Measurements from ENCODE around the gene SH3BGRL2.

SH3BGRL2 gene

DNA sequence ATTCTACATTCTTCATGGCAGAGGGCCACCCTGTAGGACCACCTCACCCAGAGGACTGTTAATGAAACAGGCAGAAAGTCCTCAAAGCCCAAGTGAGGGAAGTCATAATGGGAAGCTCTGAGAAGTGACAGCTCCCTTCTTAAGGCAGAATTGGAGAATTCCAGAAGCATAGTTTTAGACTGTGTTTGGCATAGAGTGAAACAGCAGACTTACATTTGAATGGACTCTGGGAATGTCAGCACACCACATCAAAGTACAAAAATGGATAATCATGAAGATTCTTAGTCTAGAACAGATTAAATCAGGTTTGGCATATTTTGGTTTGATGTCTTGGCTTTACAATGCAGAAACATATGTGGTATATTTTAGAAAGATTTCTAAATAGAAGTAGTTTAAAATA, 17.9 kb downstream of the SH3BGRL2 start:
- no peak for TF ChIP-seq EGR1 (IDR thresholded peaks at IDR 0.05)
- TF ChIP-seq TCF12 (IDR thresholded peaks at IDR 0.05; ENCODE audit: low read depth), result no peak
- no peak for TF ChIP-seq NFIC (IDR thresholded peaks at IDR 0.05)
- TF ChIP-seq TEAD4 (IDR thresholded peaks at IDR 0.05), result no peak
- TF ChIP-seq, protein P1, sequence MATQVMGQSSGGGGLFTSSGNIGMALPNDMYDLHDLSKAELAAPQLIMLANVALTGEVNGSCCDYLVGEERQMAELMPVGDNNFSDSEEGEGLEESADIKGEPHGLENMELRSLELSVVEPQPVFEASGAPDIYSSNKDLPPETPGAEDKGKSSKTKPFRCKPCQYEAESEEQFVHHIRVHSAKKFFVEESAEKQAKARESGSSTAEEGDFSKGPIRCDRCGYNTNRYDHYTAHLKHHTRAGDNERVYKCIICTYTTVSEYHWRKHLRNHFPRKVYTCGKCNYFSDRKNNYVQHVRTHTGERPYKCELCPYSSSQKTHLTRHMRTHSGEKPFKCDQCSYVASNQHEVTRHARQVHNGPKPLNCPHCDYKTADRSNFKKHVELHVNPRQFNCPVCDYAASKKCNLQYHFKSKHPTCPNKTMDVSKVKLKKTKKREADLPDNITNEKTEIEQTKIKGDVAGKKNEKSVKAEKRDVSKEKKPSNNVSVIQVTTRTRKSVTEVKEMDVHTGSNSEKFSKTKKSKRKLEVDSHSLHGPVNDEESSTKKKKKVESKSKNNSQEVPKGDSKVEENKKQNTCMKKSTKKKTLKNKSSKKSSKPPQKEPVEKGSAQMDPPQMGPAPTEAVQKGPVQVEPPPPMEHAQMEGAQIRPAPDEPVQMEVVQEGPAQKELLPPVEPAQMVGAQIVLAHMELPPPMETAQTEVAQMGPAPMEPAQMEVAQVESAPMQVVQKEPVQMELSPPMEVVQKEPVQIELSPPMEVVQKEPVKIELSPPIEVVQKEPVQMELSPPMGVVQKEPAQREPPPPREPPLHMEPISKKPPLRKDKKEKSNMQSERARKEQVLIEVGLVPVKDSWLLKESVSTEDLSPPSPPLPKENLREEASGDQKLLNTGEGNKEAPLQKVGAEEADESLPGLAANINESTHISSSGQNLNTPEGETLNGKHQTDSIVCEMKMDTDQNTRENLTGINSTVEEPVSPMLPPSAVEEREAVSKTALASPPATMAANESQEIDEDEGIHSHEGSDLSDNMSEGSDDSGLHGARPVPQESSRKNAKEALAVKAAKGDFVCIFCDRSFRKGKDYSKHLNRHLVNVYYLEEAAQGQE (IDR thresholded peaks at IDR 0.05; ENCODE audit: low read depth), result no peak
- TF ChIP-seq FOXM1 (IDR thresholded peaks at IDR 0.05; ENCODE audit: borderline replicate concordance, low read depth), result no peak
- no peak for TF ChIP-seq RAD21 (IDR thresholded peaks at IDR 0.05; ENCODE audit: low read depth)
- TF ChIP-seq YY1 (IDR thresholded peaks at IDR 0.05; ENCODE audit: low read depth), result no peak
- TF ChIP-seq ZBTB7A (IDR thresholded peaks at IDR 0.05; ENCODE audit: low read depth), result no peak
- TF ChIP-seq CEBPB (IDR thresholded peaks at IDR 0.05), result no peak
- TF ChIP-seq, protein P2, sequence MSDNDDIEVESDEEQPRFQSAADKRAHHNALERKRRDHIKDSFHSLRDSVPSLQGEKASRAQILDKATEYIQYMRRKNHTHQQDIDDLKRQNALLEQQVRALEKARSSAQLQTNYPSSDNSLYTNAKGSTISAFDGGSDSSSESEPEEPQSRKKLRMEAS (IDR thresholded peaks at IDR 0.05), result no peak
- TF ChIP-seq, protein P3, sequence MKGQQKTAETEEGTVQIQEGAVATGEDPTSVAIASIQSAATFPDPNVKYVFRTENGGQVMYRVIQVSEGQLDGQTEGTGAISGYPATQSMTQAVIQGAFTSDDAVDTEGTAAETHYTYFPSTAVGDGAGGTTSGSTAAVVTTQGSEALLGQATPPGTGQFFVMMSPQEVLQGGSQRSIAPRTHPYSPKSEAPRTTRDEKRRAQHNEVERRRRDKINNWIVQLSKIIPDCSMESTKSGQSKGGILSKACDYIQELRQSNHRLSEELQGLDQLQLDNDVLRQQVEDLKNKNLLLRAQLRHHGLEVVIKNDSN (IDR thresholded peaks at IDR 0.05), result no peak
- no peak for TF ChIP-seq CREB1 (IDR thresholded peaks at IDR 0.05; ENCODE audit: low read depth)
- TF ChIP-seq TAF1 (IDR thresholded peaks at IDR 0.05; ENCODE audit: low read depth), result no peak
- no peak for TF ChIP-seq EP300 (IDR thresholded peaks at IDR 0.05; ENCODE audit: borderline replicate concordance)

DNA sequence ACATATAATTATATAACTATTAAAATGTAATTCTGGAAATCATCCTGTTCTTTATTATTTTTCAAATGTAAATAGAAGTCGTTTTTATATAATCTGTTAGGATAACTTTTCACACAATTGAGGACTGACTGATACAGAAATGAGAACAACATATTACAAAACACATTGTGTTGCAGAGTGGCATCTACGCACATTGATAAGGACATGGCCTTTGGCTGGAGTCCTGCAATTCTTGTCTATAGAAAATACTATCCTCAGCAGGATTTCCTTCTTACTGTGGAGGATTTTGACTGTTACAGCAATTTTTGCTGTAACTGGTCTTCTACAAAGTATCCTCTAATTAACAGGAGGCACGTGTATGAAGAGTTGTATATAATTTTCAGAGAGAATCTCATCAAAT, 19.8 kb downstream of the SH3BGRL2 start:
- TF ChIP-seq ZBTB7A (IDR thresholded peaks at IDR 0.05; ENCODE audit: low read depth) (no peak), TAF1 (IDR thresholded peaks at IDR 0.05; ENCODE audit: low read depth) (no peak), EGR1 (IDR thresholded peaks at IDR 0.05) (no peak), YY1 (IDR thresholded peaks at IDR 0.05; ENCODE audit: low read depth) (no peak), NFIC (IDR thresholded peaks at IDR 0.05) (no peak), TCF12 (IDR thresholded peaks at IDR 0.05; ENCODE audit: low read depth) (no peak), CREB1 (IDR thresholded peaks at IDR 0.05; ENCODE audit: low read depth) (no peak), CEBPB (IDR thresholded peaks at IDR 0.05) (no peak), FOXM1 (IDR thresholded peaks at IDR 0.05; ENCODE audit: borderline replicate concordance, low read depth) (no peak), TEAD4 (IDR thresholded peaks at IDR 0.05) (no peak), RAD21 (IDR thresholded peaks at IDR 0.05; ENCODE audit: low read depth) (no peak), EP300 (IDR thresholded peaks at IDR 0.05; ENCODE audit: borderline replicate concordance) (no peak)
- TF ChIP-seq, protein P3 (IDR thresholded peaks at IDR 0.05), result no peak
- TF ChIP-seq, protein P2 (IDR thresholded peaks at IDR 0.05), result no peak
- TF ChIP-seq, protein P1 (IDR thresholded peaks at IDR 0.05; ENCODE audit: low read depth), result no peak

DNA sequence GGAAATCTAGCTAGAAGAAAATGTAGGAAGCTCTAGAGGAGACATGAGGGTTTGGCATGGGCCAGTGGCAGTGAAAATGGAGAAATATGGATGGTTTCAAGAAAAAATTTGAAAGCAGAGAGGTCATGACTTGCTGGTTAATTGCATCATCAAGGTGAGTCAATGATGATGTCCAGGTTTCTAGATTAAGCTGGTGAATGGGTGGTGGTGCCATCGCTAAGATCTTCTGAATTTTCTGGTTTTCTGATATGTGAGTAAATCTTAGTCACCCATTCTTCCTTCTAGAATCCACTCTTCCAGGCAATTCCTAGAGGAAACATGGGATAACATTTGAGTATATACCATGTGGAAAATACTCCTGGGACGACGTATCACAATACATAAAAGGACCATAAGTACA, 25.0 kb downstream of the SH3BGRL2 start:
- no peak for TF ChIP-seq TCF12 (IDR thresholded peaks at IDR 0.05; ENCODE audit: low read depth)
- no peak for TF ChIP-seq NFIC (IDR thresholded peaks at IDR 0.05)
- TF ChIP-seq, protein P3 (IDR thresholded peaks at IDR 0.05), result no peak
- no peak for TF ChIP-seq FOXM1 (IDR thresholded peaks at IDR 0.05; ENCODE audit: borderline replicate concordance, low read depth)
- no peak for TF ChIP-seq YY1 (IDR thresholded peaks at IDR 0.05; ENCODE audit: low read depth)
- no peak for TF ChIP-seq TEAD4 (IDR thresholded peaks at IDR 0.05)
- TF ChIP-seq EP300 (IDR thresholded peaks at IDR 0.05; ENCODE audit: borderline replicate concordance), result no peak

DNA sequence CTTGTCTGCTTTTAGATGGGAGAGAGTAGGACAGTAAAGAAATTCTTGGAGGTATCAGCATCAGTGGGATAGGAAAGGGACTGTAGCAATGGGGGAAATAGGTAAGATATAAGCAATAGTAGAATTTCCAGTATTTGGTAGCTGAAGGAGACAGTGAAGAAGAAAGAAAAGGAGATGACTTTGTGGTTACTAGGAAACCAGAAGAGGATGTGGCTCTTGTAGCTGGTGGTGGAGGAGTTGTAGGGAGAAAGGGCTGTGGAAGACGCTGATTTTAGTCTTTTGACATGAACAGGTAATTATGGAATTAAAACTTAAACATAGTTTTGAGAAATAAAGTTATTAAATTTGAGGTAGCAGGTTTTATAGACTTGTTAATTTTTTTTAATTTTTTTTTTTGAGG, 26.1 kb downstream of the SH3BGRL2 start:
- TF ChIP-seq RAD21 (IDR thresholded peaks at IDR 0.05; ENCODE audit: low read depth) (no peak), FOXM1 (IDR thresholded peaks at IDR 0.05; ENCODE audit: borderline replicate concordance, low read depth) (no peak), TCF12 (IDR thresholded peaks at IDR 0.05; ENCODE audit: low read depth) (no peak), ZBTB7A (IDR thresholded peaks at IDR 0.05; ENCODE audit: low read depth) (no peak), EGR1 (IDR thresholded peaks at IDR 0.05) (no peak), YY1 (IDR thresholded peaks at IDR 0.05; ENCODE audit: low read depth) (no peak)
- TF ChIP-seq, protein P2 (IDR thresholded peaks at IDR 0.05), result no peak

DNA sequence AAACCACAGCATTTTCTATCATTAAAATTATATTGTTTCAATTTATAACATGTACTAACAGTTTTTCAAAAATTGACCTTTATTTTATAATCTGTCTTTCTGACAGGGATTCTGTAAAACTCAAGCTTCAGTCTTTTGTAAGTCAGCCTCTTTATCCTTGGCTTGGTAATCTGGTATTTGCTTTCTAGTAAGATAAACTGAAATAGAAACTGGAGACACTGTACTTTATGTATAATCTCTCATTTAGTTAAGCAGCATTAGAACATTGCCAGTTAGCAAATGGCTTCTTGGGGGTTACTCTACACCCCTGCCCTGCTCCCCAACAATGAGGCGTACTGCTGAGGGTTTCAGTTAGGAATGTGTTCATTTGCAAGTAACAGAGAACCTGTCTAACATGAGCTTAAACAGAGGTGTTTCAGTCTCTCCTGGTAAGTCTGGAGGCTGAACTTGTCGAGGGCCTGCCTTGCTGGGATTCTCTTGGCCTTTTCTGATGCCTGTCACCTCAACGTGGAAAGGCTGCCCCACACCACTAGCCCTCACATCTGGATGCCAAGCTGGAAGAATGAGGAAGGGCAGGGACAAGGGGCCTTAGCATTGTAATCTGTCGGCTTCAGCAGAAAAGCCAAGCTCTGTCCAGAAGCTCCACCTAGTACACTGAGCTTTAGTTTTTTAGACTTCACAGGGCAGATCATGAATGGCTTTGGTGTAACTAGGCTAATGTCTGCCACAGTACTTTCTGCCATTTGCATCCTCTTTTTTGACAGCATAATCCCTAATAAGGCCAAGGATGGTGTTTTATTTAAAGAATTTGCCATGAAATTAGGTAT, 34.8 kb downstream of the SH3BGRL2 start:
- TF ChIP-seq EP300 (IDR thresholded peaks at IDR 0.05; ENCODE audit: borderline replicate concordance) (no peak), YY1 (IDR thresholded peaks at IDR 0.05; ENCODE audit: low read depth) (no peak), TAF1 (IDR thresholded peaks at IDR 0.05; ENCODE audit: low read depth) (no peak), TEAD4 (IDR thresholded peaks at IDR 0.05) (no peak), CEBPB (IDR thresholded peaks at IDR 0.05) (no peak), EGR1 (IDR thresholded peaks at IDR 0.05) (no peak), CREB1 (IDR thresholded peaks at IDR 0.05; ENCODE audit: low read depth) (no peak), RAD21 (IDR thresholded peaks at IDR 0.05; ENCODE audit: low read depth) (no peak), FOXM1 (IDR thresholded peaks at IDR 0.05; ENCODE audit: borderline replicate concordance, low read depth) (no peak), TCF12 (IDR thresholded peaks at IDR 0.05; ENCODE audit: low read depth) (no peak), NFIC (IDR thresholded peaks at IDR 0.05) (no peak), ZBTB7A (IDR thresholded peaks at IDR 0.05; ENCODE audit: low read depth) (no peak)
- TF ChIP-seq, protein P2 (IDR thresholded peaks at IDR 0.05), result no peak
- TF ChIP-seq, protein P3 (IDR thresholded peaks at IDR 0.05), result no peak
- TF ChIP-seq, protein P1 (IDR thresholded peaks at IDR 0.05; ENCODE audit: low read depth), result no peak

All from Ishikawa (cell line).